Right renal pelvis (tissue), 4 donors: Measurements from ENCODE around the gene IFIT3. TPM values are rescaled to one million over a fixed set of nuclear protein-coding genes. Genes with fewer than 3 reads are reported as not detected.

ENCODE experiments used
- DNase-seq, 4 donors: peaks; one replicate each; pipeline ENCODE4 v3.0.0-alpha.2; 2013; ENCODE audit warnings: low read depth in 4 of 4, low spot score in 3 of 4, missing footprints in 1 of 4
- polyA plus RNA-seq, 4 donors: library from polyadenylated mRNA; unstranded; fragments of 120-200 nt; gene quantifications; one replicate each; pipeline ENCODE4 v1.2.1, GENCODE V29; 2013; ENCODE audit not compliant: insufficient read length in 4 of 4

The IFIT3 gene
- polyA plus RNA-seq, 4 donors, result 12.5 to 16.4 (median 15.8) TPM

- DNase-seq, result no peak
Observed at GRCh38 chr10:89382757-89383156, 55.0 kb downstream of the IFIT3 start.

- DNase-seq, result no peak
Observed at GRCh38 chr10:89384474-89385340, 56.9 kb downstream of the IFIT3 start.

GRCh38 chr10:89388806-89389205 lies 61.0 kb downstream of the IFIT3 start:
- DNase-seq, result no peak

- DNase-seq, result no peak
Observed at GRCh38 chr10:89389254-89389653, 61.5 kb downstream of the IFIT3 start.

Other genes starting within 250 kb of the IFIT3 start
- gene CH25H, start 120.7 kb upstream of the IFIT3 start, polyA plus RNA-seq, result under 1 TPM in 3 of 4 donors, not detected in 1; 0.15 to 0.18 (median 0.16) TPM
- 10 to 100 TPM; 49.2 to 63.5 (median 57.0) TPM for gene LIPA, start 76.2 kb upstream of the IFIT3 start, polyA plus RNA-seq
- 10 to 100 TPM in 2 of 4 donors, 1 to 10 TPM in 2; 7.5 to 10.9 (median 10.1) TPM for gene IFIT2, start 26.0 kb upstream of the IFIT3 start, polyA plus RNA-seq
- gene IFIT1B, start 50.1 kb downstream of the IFIT3 start, polyA plus RNA-seq, result under 1 TPM in 3 of 4 donors, not detected in 1; 0.13 to 0.15 (median 0.14) TPM
- gene IFIT1, start 64.6 kb downstream of the IFIT3 start, polyA plus RNA-seq, result 10 to 100 TPM; 15.0 to 24.1 (median 19.7) TPM
- 10 to 100 TPM; 13.4 to 24.8 (median 17.1) TPM for gene IFIT5, start 86.6 kb downstream of the IFIT3 start, polyA plus RNA-seq
- gene SLC16A12, start 207.6 kb downstream of the IFIT3 start, polyA plus RNA-seq, result 10 to 100 TPM; 29.8 to 35.4 (median 33.8) TPM